ENCODE measurements around the gene UGT1A9.
"Not testable (repeated sequence)": the region's sequence is repeated elsewhere in the genome, so short reads cannot be mapped to it uniquely, and the experiment has no call there.

The UGT1A9 gene

GRCh38 chr2:233671290-233672161 is at the start of gene UGT1A9:
Gene UGT1A9, plus strand, starts transcription at chr2:233671898. Its CDS starts 37 bp downstream, at chr2:233671935.
- DNase-seq = no peak
- Mint-ChIP-seq H3K27me3 (peaks cover 8 to 22% of the 10 kb centered on the region in 2 donors), H3K27ac (no peak within 1 kb of the TSS), H3K4me1 (no peaks in the 10 kb centered on the region), H3K9me3 (peaks cover 0 to 8% of the 10 kb centered on the region in 2 donors), H3K36me3 (no peaks in the 10 kb centered on the region), H3K4me3 (no peak within 1 kb of the TSS)
- ATAC-seq (replicated peaks) = no peak

- ATAC-seq (replicated peaks) (no peak), DNase-seq (no peak)
- no peak overlapping the region for H3K4me3 Mint-ChIP-seq
- no peak overlapping the region for H3K27ac Mint-ChIP-seq
- H3K27me3 Mint-ChIP-seq = peaks cover 27 to 32% of the 10 kb centered on the region in 2 donors
- peaks cover 6 to 7% of the 10 kb centered on the region in 2 donors for H3K36me3 Mint-ChIP-seq
- peaks cover 17 to 22% of the 10 kb centered on the region in 2 donors for H3K9me3 Mint-ChIP-seq
- peaks cover 0 to 2% of the 10 kb centered on the region in 2 donors for H3K4me1 Mint-ChIP-seq
Observed at GRCh38 chr2:233627331-233628025, 44.2 kb upstream of the UGT1A9 start.

- not testable (repeated sequence) for H3K27ac Mint-ChIP-seq; H3K36me3 Mint-ChIP-seq; ATAC-seq (replicated peaks); H3K4me1 Mint-ChIP-seq; DNase-seq; H3K4me3 Mint-ChIP-seq; H3K9me3 Mint-ChIP-seq
- H3K27me3 Mint-ChIP-seq = peaks cover 36 to 51% of the 10 kb centered on the region in 2 donors
Observed at GRCh38 chr2:233636306-233636705, 35.4 kb upstream of the UGT1A9 start, which contains the start of gene UGT1A10. Gene UGT1A10, plus strand, starts transcription at chr2:233636448. Its CDS starts 75 bp downstream, at chr2:233636523.

- no peak for DNase-seq
- peaks cover 9% of the 10 kb centered on the region in 2 donors for H3K9me3 Mint-ChIP-seq
- H3K4me1 Mint-ChIP-seq = peaks cover 0 to 6% of the 10 kb centered on the region in 2 donors
- H3K36me3 Mint-ChIP-seq = no peaks in the 10 kb centered on the region
- H3K27me3 Mint-ChIP-seq = peaks cover 18 to 36% of the 10 kb centered on the region in 2 donors
- ATAC-seq (replicated peaks) = no peak
- H3K4me3 Mint-ChIP-seq = no peak overlapping the region
- no peak overlapping the region for H3K27ac Mint-ChIP-seq
Observed at GRCh38 chr2:233638836-233639235, 32.9 kb upstream of the UGT1A9 start.

GRCh38 chr2:233639860-233640259 is 31.8 kb upstream of the UGT1A9 start:
- no peaks in the 10 kb centered on the region for H3K36me3 Mint-ChIP-seq
- peaks cover 9 to 10% of the 10 kb centered on the region in 2 donors for H3K9me3 Mint-ChIP-seq
- DNase-seq (no peak), ATAC-seq (replicated peaks) (no peak)
- peaks cover 16 to 26% of the 10 kb centered on the region in 2 donors for H3K27me3 Mint-ChIP-seq
- no peak overlapping the region for H3K4me3 Mint-ChIP-seq
- H3K4me1 Mint-ChIP-seq = peaks cover 0 to 6% of the 10 kb centered on the region in 2 donors
- H3K27ac Mint-ChIP-seq = no peak overlapping the region

GRCh38 chr2:233643128-233643527 is 28.6 kb upstream of the UGT1A9 start:
- DNase-seq (no peak), ATAC-seq (replicated peaks) (no peak)
- Mint-ChIP-seq H3K36me3 (peaks cover 6 to 16% of the 10 kb centered on the region in 2 donors), H3K4me3 (no peak overlapping the region), H3K9me3 (peaks cover 29 to 32% of the 10 kb centered on the region in 2 donors), H3K4me1 (peaks cover 0 to 6% of the 10 kb centered on the region in 2 donors), H3K27ac (no peak overlapping the region), H3K27me3 (peaks cover 16 to 28% of the 10 kb centered on the region in 2 donors)

GRCh38 chr2:233646033-233646432 is 25.7 kb upstream of the UGT1A9 start:
- not testable (repeated sequence) for H3K4me3 Mint-ChIP-seq; DNase-seq; H3K4me1 Mint-ChIP-seq; ATAC-seq (replicated peaks); H3K27ac Mint-ChIP-seq
- Mint-ChIP-seq H3K36me3 (peaks cover 6 to 16% of the 10 kb centered on the region in 2 donors), H3K9me3 (peaks cover 29 to 32% of the 10 kb centered on the region in 2 donors), H3K27me3 (peaks cover 16 to 36% of the 10 kb centered on the region in 2 donors)

- Mint-ChIP-seq H3K36me3 (peaks cover 9 to 16% of the 10 kb centered on the region in 2 donors), H3K27me3 (peaks cover 22 to 33% of the 10 kb centered on the region in 2 donors), H3K4me1 (no peaks in the 10 kb centered on the region), H3K27ac (no peak overlapping the region), H3K9me3 (peaks cover 15 to 16% of the 10 kb centered on the region in 2 donors), H3K4me3 (no peak overlapping the region)
- ATAC-seq (replicated peaks) = no peak
- DNase-seq = no peak
Observed at GRCh38 chr2:233650981-233651380, 20.7 kb upstream of the UGT1A9 start.

- Mint-ChIP-seq H3K27me3 (peaks cover 21 to 29% of the 10 kb centered on the region in 2 donors), H3K27ac (no peak overlapping the region), H3K9me3 (peaks cover 13% of the 10 kb centered on the region in 2 donors), H3K36me3 (peaks cover 7 to 14% of the 10 kb centered on the region in 2 donors), H3K4me3 (no peak overlapping the region), H3K4me1 (no peaks in the 10 kb centered on the region)
- DNase-seq = no peak
- ATAC-seq (replicated peaks) = no peak
Observed at GRCh38 chr2:233651430-233651829, 20.3 kb upstream of the UGT1A9 start.

GRCh38 chr2:233654501-233654900 is 17.2 kb upstream of the UGT1A9 start:
- Mint-ChIP-seq H3K4me3 (no peak overlapping the region), H3K27me3 (peaks cover 14 to 18% of the 10 kb centered on the region in 2 donors), H3K36me3 (peaks cover 0 to 3% of the 10 kb centered on the region in 2 donors), H3K4me1 (no peaks in the 10 kb centered on the region), H3K9me3 (no peaks in the 10 kb centered on the region), H3K27ac (no peak overlapping the region)
- DNase-seq = no peak
- no peak for ATAC-seq (replicated peaks)

- Mint-ChIP-seq H3K9me3 (no peaks in the 10 kb centered on the region), H3K27me3 (peaks cover 19 to 20% of the 10 kb centered on the region in 2 donors), H3K36me3 (peaks cover 0 to 3% of the 10 kb centered on the region in 2 donors), H3K4me3 (no peak overlapping the region), H3K27ac (no peak overlapping the region), H3K4me1 (no peaks in the 10 kb centered on the region)
- no peak for DNase-seq
- ATAC-seq (replicated peaks) = no peak
Observed at GRCh38 chr2:233655043-233655442, 16.7 kb upstream of the UGT1A9 start.

GRCh38 chr2:233655943-233656342 is 15.8 kb upstream of the UGT1A9 start:
- H3K4me3 Mint-ChIP-seq; H3K4me1 Mint-ChIP-seq; H3K27ac Mint-ChIP-seq; DNase-seq; H3K36me3 Mint-ChIP-seq; H3K9me3 Mint-ChIP-seq; ATAC-seq (replicated peaks): not testable (repeated sequence)
- H3K27me3 Mint-ChIP-seq = peaks cover 17 to 22% of the 10 kb centered on the region in 2 donors

- ATAC-seq (replicated peaks) = no peak
- H3K36me3 Mint-ChIP-seq = peaks cover 0 to 3% of the 10 kb centered on the region in 2 donors
- DNase-seq = no peak
- no peaks in the 10 kb centered on the region for H3K4me1 Mint-ChIP-seq
- no peak overlapping the region for H3K4me3 Mint-ChIP-seq
- H3K27ac Mint-ChIP-seq = no peak overlapping the region
- H3K27me3 Mint-ChIP-seq = peaks cover 22 to 26% of the 10 kb centered on the region in 2 donors
- no peaks in the 10 kb centered on the region for H3K9me3 Mint-ChIP-seq
Observed at GRCh38 chr2:233656443-233656842, 15.3 kb upstream of the UGT1A9 start.

- Mint-ChIP-seq H3K4me1 (no peaks in the 10 kb centered on the region), H3K4me3 (no peak overlapping the region), H3K9me3 (no peaks in the 10 kb centered on the region), H3K27me3 (peaks cover 16 to 29% of the 10 kb centered on the region in 2 donors), H3K27ac (no peak overlapping the region), H3K36me3 (peaks cover 0 to 3% of the 10 kb centered on the region in 2 donors)
- DNase-seq (no peak), ATAC-seq (replicated peaks) (no peak)
Observed at GRCh38 chr2:233658610-233659009, 13.1 kb upstream of the UGT1A9 start.
